Raji (cell line): Measurements from ENCODE around the gene PPP3R1.

ENCODE experiments used
- POLR2A ChIP-seq: IDR thresholded peaks from 2 replicates; pipeline ENCODE4 v1.6.1; 2011; ENCODE audit warnings: low read depth, low read length, control low read depth; ENCODE audit not compliant: insufficient read depth

The PPP3R1 gene

GRCh38 chr2:68279691-68280090 is 27.4 kb upstream of the PPP3R1 start:
- no peak for TF ChIP-seq POLR2A

- TF ChIP-seq POLR2A: no peak
These were observed 25.8 kb upstream of the PPP3R1 start for GRCh38 chr2:68278169-68278568.

- TF ChIP-seq POLR2A: no peak
These were observed 21.7 kb upstream of the PPP3R1 start for GRCh38 chr2:68274022-68274421.

GRCh38 chr2:68272246-68272994 is 20.1 kb upstream of the PPP3R1 start:
- TF ChIP-seq POLR2A: no peak

- no peak for TF ChIP-seq POLR2A
These were observed 14.3 kb upstream of the PPP3R1 start for GRCh38 chr2:68266655-68267054.

- no peak for TF ChIP-seq POLR2A
These were observed 11.3 kb upstream of the PPP3R1 start for GRCh38 chr2:68263632-68264031.

- TF ChIP-seq POLR2A: no peak
These were observed 6.5 kb upstream of the PPP3R1 start for GRCh38 chr2:68258851-68259250.

- no peak for TF ChIP-seq POLR2A
These were observed 3.7 kb upstream of the PPP3R1 start for GRCh38 chr2:68256093-68256450.

- TF ChIP-seq POLR2A: no peak
These were observed 1.1 kb upstream of the PPP3R1 start for GRCh38 chr2:68253219-68254068.

- no peak for TF ChIP-seq POLR2A
These were observed 405 bp downstream of the PPP3R1 start for GRCh38 chr2:68251855-68252399.

GRCh38 chr2:68251187-68251854 is 1.0 kb downstream of the PPP3R1 start:
- TF ChIP-seq POLR2A: peak; percentile 62

GRCh38 chr2:68250652-68251186 is 1.6 kb downstream of the PPP3R1 start:
- no peak for TF ChIP-seq POLR2A

GRCh38 chr2:68250196-68250595 is 2.1 kb downstream of the PPP3R1 start:
- no peak for TF ChIP-seq POLR2A

- TF ChIP-seq POLR2A: no peak
These were observed 3.5 kb downstream of the PPP3R1 start for GRCh38 chr2:68248806-68249205.

- no peak for TF ChIP-seq POLR2A
These were observed 4.0 kb downstream of the PPP3R1 start for GRCh38 chr2:68248361-68248760.
